ENCODE data around the gene OLFM1. TPM values are rescaled to one million over a fixed set of nuclear protein-coding genes. Genes with fewer than 3 reads are reported as not detected.

Gene OLFM1
- total and polyA plus RNA-seq, 3 experiments from 2014 or later: not detected

GRCh38 chr9:135169709-135170226 lies 82.3 kb downstream of the OLFM1 start:
- no peaks in the 10 kb centered on the region for H3K27me3 ChIP-seq (ENCODE audit: insufficient read depth, low read length, poor library complexity, severe bottlenecking)
- POLR2A ChIA-PET: no interaction called here
- no peak overlapping the region for H3K4me3 ChIP-seq (ENCODE audit: low read length)

DNA sequence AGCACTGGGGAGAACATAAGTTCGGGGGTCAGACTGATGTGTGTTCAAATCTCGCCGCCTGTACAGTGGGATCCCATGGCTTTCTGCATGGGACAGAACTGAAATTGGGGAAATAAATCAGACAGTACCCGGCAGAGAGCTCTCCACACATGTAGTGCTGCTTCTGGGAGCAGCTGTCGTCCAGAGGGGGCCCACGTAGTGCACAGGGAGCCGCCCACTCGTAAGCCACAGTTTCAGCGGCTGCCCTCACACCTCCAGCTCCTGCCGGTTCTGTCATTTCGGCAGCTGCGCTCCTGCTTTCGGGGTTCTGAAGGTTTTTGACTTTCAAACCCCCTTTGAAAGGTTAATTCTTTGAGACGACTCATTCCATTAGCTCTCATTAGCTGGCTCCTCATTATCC lies 83.1 kb downstream of the OLFM1 start:
- Mint-ChIP-seq H3K4me3 (no peak overlapping the region), H3K4me1 (no peaks in the 10 kb centered on the region), H3K27me3 (peaks cover 0 to 6% of the 10 kb centered on the region in 2 donors), H3K36me3 (no peaks in the 10 kb centered on the region), H3K9me3 (no peaks in the 10 kb centered on the region), H3K27ac (no peak overlapping the region)
- Histone ChIP-seq H3K4me3 (ENCODE audit: low read length) (no peak overlapping the region), H3K9me3 (ENCODE audit: low read length) (no peaks in the 10 kb centered on the region), H3K27me3 (ENCODE audit: insufficient read depth, low read length, poor library complexity, severe bottlenecking) (no peaks in the 10 kb centered on the region), H3K36me3 (ENCODE audit: insufficient read depth, low read length) (no peaks in the 10 kb centered on the region), H3K27ac (ENCODE audit: low read depth, low read length) (no peak overlapping the region), H3K4me1 (ENCODE audit: insufficient read depth, low read length) (no peaks in the 10 kb centered on the region)
- ChIA-PET POLR2A (no interaction called here), CTCF (no interaction called here)
- no peak for DNase-seq

More at GRCh38 chr9:135169709-135170226, 82.3 kb downstream of the OLFM1 start:
- Mint-ChIP-seq H3K4me1 (no peaks in the 10 kb centered on the region), H3K27ac (no peak overlapping the region), H3K9me3 (no peaks in the 10 kb centered on the region), H3K27me3 (peaks cover 0 to 6% of the 10 kb centered on the region in 2 donors), H3K4me3 (no peak overlapping the region), H3K36me3 (no peaks in the 10 kb centered on the region)
- CTCF ChIA-PET: no interaction called here
- DNase-seq: no peak
- Histone ChIP-seq H3K36me3 (ENCODE audit: insufficient read depth, low read length) (no peaks in the 10 kb centered on the region), H3K27ac (ENCODE audit: low read depth, low read length) (no peak overlapping the region), H3K9me3 (ENCODE audit: low read length) (no peaks in the 10 kb centered on the region), H3K4me1 (ENCODE audit: insufficient read depth, low read length) (no peaks in the 10 kb centered on the region)

Other genes with a start within 250 kb of the OLFM1 start
- gene FCN2, start 206.9 kb upstream of the OLFM1 start, total RNA-seq: not detected
- gene FCN2, start 206.9 kb upstream of the OLFM1 start, polyA plus RNA-seq: not detected
- gene FCN1, start 169.8 kb upstream of the OLFM1 start, total RNA-seq: 1 to 10 TPM; 1.6 to 2.3 TPM
- gene FCN1, start 169.8 kb upstream of the OLFM1 start, polyA plus RNA-seq: not detected